Measurements from ENCODE around the gene ARL6IP4. TPM values are rescaled to one million over a fixed set of nuclear protein-coding genes. Genes with fewer than 3 reads are reported as not detected.

ARL6IP4 gene
- total RNA-seq, 4 donors from 2014 or later: 123 to 175 (median 156) TPM

DNA sequence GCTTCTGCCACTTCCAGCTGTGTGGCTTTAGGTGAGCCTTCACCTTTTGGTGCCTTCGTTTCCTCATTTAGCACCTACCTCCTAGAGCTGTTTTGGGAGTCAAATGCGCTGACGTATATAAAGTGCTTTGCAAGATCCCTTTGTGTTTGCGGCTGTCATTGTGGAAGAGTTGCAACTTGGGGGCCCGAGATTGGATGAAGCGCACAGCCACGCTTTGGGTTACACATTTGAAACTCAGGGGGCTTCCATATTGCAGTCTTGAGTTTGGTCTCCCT, 636 bp upstream of the ARL6IP4 start:
- Histone ChIP-seq H3K4me3 (peak overlapping the region; percentile 83 to 97 (median 92)), H3K27me3 (no peaks in the 10 kb centered on the region), H3K27ac (peak overlapping the region; percentile 79 to 91 (median 91)), H3K4me1 (peaks cover 50 to 73% of the 10 kb centered on the region in 2 donors), H3K9me3 (no peaks in the 10 kb centered on the region), H3K36me3 (peaks cover 0 to 6% of the 10 kb centered on the region in 2 donors)
- ATAC-seq (no peak), DNase-seq (no peak)
- in situ Hi-C loops (cut with MboI; ENCODE audit: low sequenced_read_pairs in 4 of 4): loop anchor here in 1 of 4 donors (10.0 kb wide), 1 partner anchor 255 kb away; the partner anchor contains the start of genes MPHOSPH9 and MTRFR
- intact Hi-C loops (cut with DNase I; ENCODE audit: low total_unique reads): loop anchor here (1.0 to 10.0 kb wide), 3 partner anchors 172 to 385 kb away; partner anchors contain the start of genes PITPNM2 and SBNO1
- TF ChIP-seq, protein P1, sequence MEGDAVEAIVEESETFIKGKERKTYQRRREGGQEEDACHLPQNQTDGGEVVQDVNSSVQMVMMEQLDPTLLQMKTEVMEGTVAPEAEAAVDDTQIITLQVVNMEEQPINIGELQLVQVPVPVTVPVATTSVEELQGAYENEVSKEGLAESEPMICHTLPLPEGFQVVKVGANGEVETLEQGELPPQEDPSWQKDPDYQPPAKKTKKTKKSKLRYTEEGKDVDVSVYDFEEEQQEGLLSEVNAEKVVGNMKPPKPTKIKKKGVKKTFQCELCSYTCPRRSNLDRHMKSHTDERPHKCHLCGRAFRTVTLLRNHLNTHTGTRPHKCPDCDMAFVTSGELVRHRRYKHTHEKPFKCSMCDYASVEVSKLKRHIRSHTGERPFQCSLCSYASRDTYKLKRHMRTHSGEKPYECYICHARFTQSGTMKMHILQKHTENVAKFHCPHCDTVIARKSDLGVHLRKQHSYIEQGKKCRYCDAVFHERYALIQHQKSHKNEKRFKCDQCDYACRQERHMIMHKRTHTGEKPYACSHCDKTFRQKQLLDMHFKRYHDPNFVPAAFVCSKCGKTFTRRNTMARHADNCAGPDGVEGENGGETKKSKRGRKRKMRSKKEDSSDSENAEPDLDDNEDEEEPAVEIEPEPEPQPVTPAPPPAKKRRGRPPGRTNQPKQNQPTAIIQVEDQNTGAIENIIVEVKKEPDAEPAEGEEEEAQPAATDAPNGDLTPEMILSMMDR (IDR thresholded peaks at IDR 0.05 in 4 of 5, conservative IDR thresholded peaks at IDR 0.05 in 1 of 5): no peak

- DNase-seq (no peak), ATAC-seq (peak in 1 of 2 donors; percentile 41)
- H3K4me1 ChIP-seq: peaks cover 45 to 68% of the 10 kb centered on the region in 2 donors
- H3K9me3 ChIP-seq: no peaks in the 10 kb centered on the region
- H3K27me3 ChIP-seq: no peaks in the 10 kb centered on the region
- in situ Hi-C loops (cut with MboI; ENCODE audit: low sequenced_read_pairs in 4 of 4) (no loop called here), intact Hi-C loops (cut with DNase I; ENCODE audit: low total_unique reads) (no loop called here)
- TF ChIP-seq, protein P1 (IDR thresholded peaks at IDR 0.05 in 4 of 5, conservative IDR thresholded peaks at IDR 0.05 in 1 of 5): no peak
- TF ChIP-seq POLR2A (IDR thresholded peaks at IDR 0.05): no peak
- H3K27ac ChIP-seq: peak overlapping the region; percentile 79 to 91 (median 91)
- peaks cover 0 to 6% of the 10 kb centered on the region in 2 donors for H3K36me3 ChIP-seq
- H3K4me3 ChIP-seq: peak overlapping the region; percentile 83 to 97 (median 92)
These were observed 573 bp downstream of the ARL6IP4 start for GRCh38 chr12:122981036-122981471.

- Histone ChIP-seq H3K27ac (peak overlapping the region; percentile 79 to 91 (median 91)), H3K27me3 (no peaks in the 10 kb centered on the region), H3K4me1 (peaks cover 38 to 60% of the 10 kb centered on the region in 2 donors), H3K9me3 (no peaks in the 10 kb centered on the region), H3K36me3 (peaks cover 0 to 8% of the 10 kb centered on the region in 2 donors), H3K4me3 (peak overlapping the region; percentile 83 to 97 (median 92))
- in situ Hi-C loops (cut with MboI; ENCODE audit: low sequenced_read_pairs in 4 of 4) (no loop called here), intact Hi-C loops (cut with DNase I; ENCODE audit: low total_unique reads) (no loop called here)
- no peak for DNase-seq
- ATAC-seq: no peak
- TF ChIP-seq, protein P1 (IDR thresholded peaks at IDR 0.05 in 4 of 5, conservative IDR thresholded peaks at IDR 0.05 in 1 of 5): no peak
- TF ChIP-seq POLR2A (IDR thresholded peaks at IDR 0.05): no peak
These were observed 1.4 kb downstream of the ARL6IP4 start for GRCh38 chr12:122981587-122982476.

- in situ Hi-C loops (cut with MboI; ENCODE audit: low sequenced_read_pairs in 4 of 4): no loop called here
- Histone ChIP-seq H3K27me3 (no peaks in the 10 kb centered on the region), H3K4me3 (no peak overlapping the region), H3K9me3 (no peaks in the 10 kb centered on the region), H3K36me3 (peaks cover 0 to 14% of the 10 kb centered on the region in 2 donors), H3K4me1 (peaks cover 35 to 54% of the 10 kb centered on the region in 2 donors), H3K27ac (peak overlapping the region in 2 of 4 donors; percentile 79 to 91)
- DNase-seq (no peak), ATAC-seq (no peak)
- intact Hi-C loops (cut with DNase I; ENCODE audit: low total_unique reads): no loop called here
- TF ChIP-seq, protein P1 (IDR thresholded peaks at IDR 0.05 in 4 of 5, conservative IDR thresholded peaks at IDR 0.05 in 1 of 5): no peak
- TF ChIP-seq POLR2A (IDR thresholded peaks at IDR 0.05): no peak
These were observed 2.0 kb downstream of the ARL6IP4 start for GRCh38 chr12:122982477-122982815.
